T1000 (cell line): Measurements from ENCODE around the gene TMC3.
"Not testable (repeated sequence)": the region's sequence is repeated elsewhere in the genome, so short reads cannot be mapped to it uniquely, and the experiment has no call there.

Source experiments
- DNase-seq: peaks from one replicate; lab custom pipeline; 2025; ENCODE audit warnings: mixed read lengths; lab: John Stamatoyannopoulos, UW

Gene TMC3

DNA sequence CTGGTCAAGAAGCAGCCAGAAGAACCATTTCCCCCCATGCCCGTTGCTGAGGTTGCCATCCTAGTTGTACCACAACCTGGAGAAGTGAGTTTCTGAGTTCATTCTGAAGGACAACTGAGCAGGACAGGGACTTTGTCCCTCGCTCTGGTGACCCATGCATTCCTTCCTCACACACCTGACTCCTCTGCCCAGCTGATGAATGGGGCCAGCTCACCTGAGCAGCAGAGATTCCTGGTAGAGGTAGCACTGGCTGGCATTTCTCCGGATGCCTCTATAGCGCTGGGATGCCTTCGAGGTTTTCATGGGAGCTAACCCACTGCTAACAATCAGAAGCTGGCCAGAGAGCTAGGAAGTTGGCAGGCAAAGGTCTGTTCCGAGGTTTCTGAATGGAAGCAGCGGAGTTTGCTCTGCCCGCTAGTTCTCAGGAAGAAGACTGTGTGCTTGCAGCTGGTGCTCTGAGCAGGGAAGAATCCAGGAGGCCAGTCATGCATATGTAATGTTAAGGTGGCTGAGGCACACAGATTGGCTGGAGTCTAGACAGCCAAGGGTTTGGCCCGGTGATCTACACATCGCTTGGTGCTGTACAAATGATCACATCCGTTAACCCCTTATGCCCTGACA lies at the start of gene TMC3:
Gene TMC3, minus strand, starts transcription at position 439 of the 621 bp plus-strand sequence. Its CDS starts 136 bp downstream, at position 303.
- no peak for DNase-seq

- DNase-seq = no peak
These were observed 47.4 kb upstream of the TMC3 start for GRCh38 chr15:81421461-81421860.

- DNase-seq = no peak
These were observed 45.4 kb upstream of the TMC3 start for GRCh38 chr15:81419332-81419943.

- DNase-seq = no peak
These were observed 44.9 kb upstream of the TMC3 start for GRCh38 chr15:81418891-81419290.

- DNase-seq = no peak
These were observed 44.4 kb upstream of the TMC3 start for GRCh38 chr15:81418444-81418843.

- DNase-seq = not testable (repeated sequence)
These were observed 40.4 kb upstream of the TMC3 start for GRCh38 chr15:81414274-81414968.

- no peak for DNase-seq
These were observed 39.8 kb upstream of the TMC3 start for GRCh38 chr15:81413851-81414250.

GRCh38 chr15:81411969-81412633 lies 38.1 kb upstream of the TMC3 start:
- DNase-seq = no peak

DNA sequence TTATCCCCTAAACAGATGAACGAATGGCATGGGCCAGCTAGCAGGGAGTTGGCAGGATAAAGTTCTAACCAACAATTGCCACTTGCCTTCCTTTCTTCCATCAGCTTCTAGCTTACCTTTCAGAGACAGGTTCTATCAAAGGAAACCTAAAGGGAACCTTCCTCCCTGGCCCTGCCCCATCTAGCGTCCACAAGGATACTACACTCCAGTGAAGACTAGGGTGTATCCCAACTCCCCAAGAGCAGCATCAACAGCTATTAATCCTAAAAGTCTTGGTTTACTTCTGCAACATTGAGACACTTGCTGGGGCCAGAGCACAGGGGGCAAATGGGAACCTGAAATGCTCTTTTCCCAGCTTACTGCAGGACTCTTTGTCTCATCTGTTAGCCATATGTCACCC lies 37.0 kb upstream of the TMC3 start:
- DNase-seq = no peak

GRCh38 chr15:81410318-81410753 lies 36.3 kb upstream of the TMC3 start:
- DNase-seq = no peak

GRCh38 chr15:81407718-81408117 lies 33.7 kb upstream of the TMC3 start:
- DNase-seq = no peak

DNA sequence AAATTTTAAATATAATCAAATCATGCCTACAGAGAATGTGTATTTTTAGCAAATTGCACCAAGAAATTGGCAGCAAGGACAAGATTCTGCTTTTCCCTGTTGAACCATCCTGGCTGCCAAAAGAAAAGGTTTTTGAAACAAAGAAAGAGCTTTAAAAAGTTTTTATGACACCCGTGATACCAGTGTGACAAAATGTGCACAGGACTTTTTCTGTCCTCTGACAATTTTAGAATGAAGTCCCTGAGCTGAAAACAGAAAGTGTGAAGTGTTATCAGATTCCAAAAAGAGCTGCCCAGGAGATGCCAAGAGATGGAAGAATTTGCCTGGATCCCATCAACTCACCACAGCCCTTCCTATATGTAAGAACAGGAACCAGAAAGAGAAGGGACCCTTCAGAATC lies 33.2 kb upstream of the TMC3 start:
- DNase-seq = no peak

DNA sequence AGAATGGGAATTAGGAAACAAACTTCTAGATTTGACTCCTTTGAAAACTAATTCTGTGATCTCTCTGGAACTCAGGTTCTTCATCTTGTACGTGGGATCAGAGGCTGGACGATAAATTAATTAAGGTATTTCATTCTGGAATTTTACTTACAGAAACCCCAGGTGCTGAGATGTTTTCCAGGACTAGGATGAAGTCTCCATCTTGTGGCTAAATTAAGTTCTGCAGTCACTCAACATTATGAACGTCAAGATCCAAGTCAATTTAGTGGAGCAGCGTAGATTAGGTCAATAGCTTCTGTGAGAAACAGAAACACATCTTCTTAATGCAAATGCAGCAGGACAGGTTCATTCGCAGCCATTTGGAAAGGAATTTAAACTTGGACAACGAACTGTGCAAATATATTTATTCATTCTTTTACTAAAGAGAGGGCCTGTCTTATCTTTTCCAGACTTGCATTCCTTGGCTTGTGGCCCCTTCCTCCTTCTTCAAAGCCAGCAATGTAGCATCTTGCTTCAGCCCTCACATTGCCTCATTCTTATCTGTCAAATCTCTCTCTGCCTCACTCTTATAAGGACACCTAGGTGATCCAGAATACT lies 26.7 kb upstream of the TMC3 start:
- DNase-seq = no peak

- DNase-seq = no peak
These were observed 25.0 kb upstream of the TMC3 start for GRCh38 chr15:81398910-81399551.

GRCh38 chr15:81398456-81398855 lies 24.4 kb upstream of the TMC3 start:
- DNase-seq = no peak

- DNase-seq = no peak
These were observed 20.6 kb upstream of the TMC3 start for GRCh38 chr15:81394603-81395002.

DNA sequence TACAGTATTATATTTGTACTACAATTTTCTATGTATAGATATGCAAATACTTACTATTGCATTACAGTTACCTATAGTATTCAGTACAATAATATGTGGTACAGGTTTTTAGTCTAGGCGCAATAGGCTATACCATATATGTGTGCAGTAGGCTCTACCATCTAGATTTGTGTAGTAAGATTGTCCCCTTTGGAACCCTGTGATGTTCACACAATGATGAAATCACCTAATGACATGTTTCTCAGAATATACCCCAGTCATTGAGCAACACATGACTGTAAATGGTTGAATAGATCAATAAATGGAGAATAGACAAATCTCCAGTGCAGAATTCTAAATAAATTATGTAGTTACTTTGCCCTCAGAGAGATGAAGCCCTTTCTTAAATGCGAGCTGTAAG lies 17.6 kb upstream of the TMC3 start:
- no peak for DNase-seq

- no peak for DNase-seq
These were observed 14.4 kb upstream of the TMC3 start for GRCh38 chr15:81388436-81388770.

DNA sequence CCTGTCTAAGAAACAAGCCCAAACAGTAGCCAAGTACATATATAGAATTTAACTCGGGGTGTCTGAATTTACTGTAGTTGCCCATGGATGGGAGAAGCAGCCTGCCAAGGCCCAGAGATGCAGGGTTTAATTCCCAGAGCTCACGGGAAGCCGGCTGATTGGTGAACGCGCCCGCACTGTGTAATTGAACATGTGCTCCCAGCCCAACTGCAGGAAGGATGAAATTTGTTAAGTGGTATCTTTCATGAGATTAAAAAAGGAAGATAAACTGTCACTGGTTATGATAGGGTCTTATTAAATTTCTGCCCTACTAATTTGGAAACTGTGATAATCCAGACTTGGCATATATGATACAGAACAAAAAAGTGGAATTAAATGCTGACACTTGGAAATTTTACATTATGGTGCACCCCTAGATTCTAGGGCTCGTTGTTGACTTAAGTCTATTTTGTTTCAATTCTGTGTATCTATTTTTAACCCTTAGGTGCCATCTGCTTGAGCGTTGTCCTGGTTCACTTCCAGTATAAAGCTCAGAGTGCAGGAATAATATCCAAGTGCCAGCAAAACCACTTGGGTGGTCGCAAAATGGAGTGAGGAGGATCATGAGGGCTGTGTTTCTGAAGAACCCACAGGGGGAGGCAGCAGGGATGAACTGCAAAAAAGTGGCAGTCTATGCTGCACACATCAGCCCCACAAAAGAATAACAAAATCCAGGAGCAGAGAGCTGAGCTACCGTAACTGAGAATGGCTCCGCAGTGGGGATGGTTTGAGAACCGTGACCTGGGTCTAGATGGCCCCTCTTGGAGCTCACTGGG lies 13.8 kb upstream of the TMC3 start:
- DNase-seq = no peak

DNA sequence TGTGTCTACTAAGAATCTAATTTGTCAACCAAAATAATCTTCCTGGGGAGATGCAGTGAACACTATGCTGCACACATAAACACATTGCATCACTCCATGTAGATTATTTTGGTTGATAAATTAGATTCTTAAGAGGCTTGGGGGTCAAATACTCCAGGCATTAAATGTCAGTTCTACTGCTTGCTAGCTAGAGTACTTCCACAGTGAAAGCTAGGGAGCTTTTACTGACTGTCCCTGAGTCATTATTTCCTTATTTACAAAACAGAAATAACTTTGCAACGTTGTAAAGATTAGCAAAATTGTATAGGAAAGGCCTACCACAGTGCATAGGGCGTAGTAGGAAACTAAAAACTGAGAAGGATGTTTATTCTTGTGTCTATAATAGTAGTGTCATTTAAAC lies 12.9 kb upstream of the TMC3 start:
- DNase-seq = no peak

DNA sequence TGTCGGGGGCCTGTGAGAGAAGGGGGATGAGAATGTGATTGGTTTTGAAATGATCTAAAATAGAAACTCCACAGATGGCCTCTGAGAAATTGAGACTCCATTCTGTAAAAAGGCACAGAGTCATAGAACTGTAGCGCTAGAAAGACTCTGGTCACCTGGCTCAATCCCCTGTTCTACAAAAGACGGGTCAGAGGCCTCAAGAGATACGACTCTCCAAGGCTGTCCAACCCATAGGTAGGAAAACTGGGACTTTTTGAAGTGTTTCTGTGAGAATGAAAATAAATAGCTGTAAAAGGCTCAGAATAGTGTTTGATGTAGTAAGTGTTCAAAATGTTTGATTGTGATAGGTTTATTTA lies 11.7 kb upstream of the TMC3 start:
- no peak for DNase-seq
